Upper lobe of right lung (tissue), 1 donor: ENCODE results near the gene NARF. TPM values are rescaled to one million over a fixed set of nuclear protein-coding genes. Genes with fewer than 3 reads are reported as not detected.

Experiments
- ATAC-seq: fragments of 200-7000 bp; cut with Tn5 transposase; one replicate; pipeline ENCODE4 v1.9.1; 2020; ENCODE audit warnings: mild to moderate bottlenecking, moderate library complexity
- DNase-seq: peaks from one replicate; pipeline ENCODE4 v3.0.0-alpha.2; 2020
- H3K27ac ChIP-seq: fragments of 200-600 bp; one replicate; pipeline ENCODE4 v1.8.0; 2022
- H3K27me3 ChIP-seq: fragments of 200-600 bp; one replicate; pipeline ENCODE4 v1.8.0; 2022; ENCODE audit warnings: mild to moderate bottlenecking
- H3K36me3 ChIP-seq: fragments of 200-600 bp; one replicate; pipeline ENCODE4 v1.8.0; 2022
- H3K4me1 ChIP-seq: fragments of 200-600 bp; one replicate; pipeline ENCODE4 v1.8.0; 2022
- H3K4me3 ChIP-seq: fragments of 200-600 bp; one replicate; pipeline ENCODE4 v1.8.0; 2022; ENCODE audit warnings: mild to moderate bottlenecking
- H3K9me3 ChIP-seq: fragments of 200-600 bp; one replicate; pipeline ENCODE4 v1.8.0; 2022
- intact Hi-C: fragments of 100-400 bp; cut with DNase I; formaldehyde crosslinking; loops from one replicate; pipeline ENCODE4 v1.11.0; 2022
- total RNA-seq: library from RNA; stranded (reverse); fragmentation: NEBNext Ultra II Directional; extraction: Animal tissue kit (Norgen Biotek cat#: 25700); gene quantifications from one replicate; pipeline ENCODE4 v1.2.1, GENCODE V29; 2021
- TF ChIP-seq, protein P1 (sequence below): fragments of 200-600 bp; IDR thresholded peaks from one replicate; pipeline ENCODE4 v1.8.0; 2022; ENCODE audit warnings: antibody characterized with exemption
- donor health status: DM: no; HTN: yes; CAD: no; lungs with severe emphysema.

NARF gene
- total RNA-seq, 1 donor from 2014 or later, result 54.1 TPM

DNA sequence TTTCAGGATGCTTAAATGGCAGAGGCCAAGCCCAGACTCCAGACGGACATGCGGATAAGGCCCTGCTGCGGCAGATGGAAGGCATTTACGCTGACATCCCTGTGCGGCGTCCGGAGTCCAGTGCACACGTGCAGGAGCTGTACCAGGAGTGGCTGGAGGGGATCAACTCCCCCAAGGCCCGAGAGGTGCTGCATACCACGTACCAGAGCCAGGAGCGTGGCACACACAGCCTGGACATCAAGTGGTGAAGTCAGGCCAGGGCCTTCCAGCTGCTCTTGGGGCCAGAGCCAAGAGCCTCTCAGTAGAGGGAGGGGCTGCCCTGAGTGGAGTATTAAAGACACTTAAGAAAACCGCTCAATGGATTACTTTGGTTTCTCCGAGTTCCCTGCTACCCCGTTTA, 29.4 kb downstream of the NARF start:
- Histone ChIP-seq H3K27ac (no peak overlapping the region), H3K27me3 (no peaks in the 10 kb centered on the region), H3K9me3 (no peaks in the 10 kb centered on the region), H3K4me1 (peaks cover 3% of the 10 kb centered on the region), H3K4me3 (no peak overlapping the region), H3K36me3 (peaks cover 55% of the 10 kb centered on the region)
- intact Hi-C loops, result no loop called here
- ATAC-seq, result peak; percentile 84
- TF ChIP-seq, protein P1, sequence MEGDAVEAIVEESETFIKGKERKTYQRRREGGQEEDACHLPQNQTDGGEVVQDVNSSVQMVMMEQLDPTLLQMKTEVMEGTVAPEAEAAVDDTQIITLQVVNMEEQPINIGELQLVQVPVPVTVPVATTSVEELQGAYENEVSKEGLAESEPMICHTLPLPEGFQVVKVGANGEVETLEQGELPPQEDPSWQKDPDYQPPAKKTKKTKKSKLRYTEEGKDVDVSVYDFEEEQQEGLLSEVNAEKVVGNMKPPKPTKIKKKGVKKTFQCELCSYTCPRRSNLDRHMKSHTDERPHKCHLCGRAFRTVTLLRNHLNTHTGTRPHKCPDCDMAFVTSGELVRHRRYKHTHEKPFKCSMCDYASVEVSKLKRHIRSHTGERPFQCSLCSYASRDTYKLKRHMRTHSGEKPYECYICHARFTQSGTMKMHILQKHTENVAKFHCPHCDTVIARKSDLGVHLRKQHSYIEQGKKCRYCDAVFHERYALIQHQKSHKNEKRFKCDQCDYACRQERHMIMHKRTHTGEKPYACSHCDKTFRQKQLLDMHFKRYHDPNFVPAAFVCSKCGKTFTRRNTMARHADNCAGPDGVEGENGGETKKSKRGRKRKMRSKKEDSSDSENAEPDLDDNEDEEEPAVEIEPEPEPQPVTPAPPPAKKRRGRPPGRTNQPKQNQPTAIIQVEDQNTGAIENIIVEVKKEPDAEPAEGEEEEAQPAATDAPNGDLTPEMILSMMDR, result no peak
- peak; percentile 83 for DNase-seq

DNA sequence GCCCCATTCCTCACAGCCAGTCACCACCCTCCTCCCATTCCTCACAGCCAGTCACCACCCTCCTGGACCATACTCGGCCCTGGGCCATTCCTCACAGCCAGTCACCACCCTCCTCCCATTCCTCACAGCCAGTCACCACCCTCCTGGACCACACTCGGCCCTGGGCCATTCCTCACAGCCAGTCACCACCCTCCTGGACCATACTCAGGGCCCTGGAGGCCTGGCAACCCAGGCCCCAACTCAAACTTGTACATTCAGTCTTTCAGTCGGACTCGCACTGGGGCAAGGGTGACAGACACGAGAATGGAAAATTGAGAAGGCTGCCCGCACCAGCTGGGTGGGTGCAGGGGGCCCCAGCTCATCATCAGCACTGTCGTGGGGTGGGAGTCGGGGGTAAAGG, 30.6 kb downstream of the NARF start:
- DNase-seq, result no peak
- Histone ChIP-seq H3K27ac (no peak overlapping the region), H3K27me3 (no peaks in the 10 kb centered on the region), H3K9me3 (no peaks in the 10 kb centered on the region), H3K36me3 (peaks cover 44% of the 10 kb centered on the region), H3K4me1 (peaks cover 3% of the 10 kb centered on the region), H3K4me3 (no peak overlapping the region)
- ATAC-seq, result peak; percentile 11
- TF ChIP-seq, protein P1, result no peak
- intact Hi-C loops, result no loop called here

DNA sequence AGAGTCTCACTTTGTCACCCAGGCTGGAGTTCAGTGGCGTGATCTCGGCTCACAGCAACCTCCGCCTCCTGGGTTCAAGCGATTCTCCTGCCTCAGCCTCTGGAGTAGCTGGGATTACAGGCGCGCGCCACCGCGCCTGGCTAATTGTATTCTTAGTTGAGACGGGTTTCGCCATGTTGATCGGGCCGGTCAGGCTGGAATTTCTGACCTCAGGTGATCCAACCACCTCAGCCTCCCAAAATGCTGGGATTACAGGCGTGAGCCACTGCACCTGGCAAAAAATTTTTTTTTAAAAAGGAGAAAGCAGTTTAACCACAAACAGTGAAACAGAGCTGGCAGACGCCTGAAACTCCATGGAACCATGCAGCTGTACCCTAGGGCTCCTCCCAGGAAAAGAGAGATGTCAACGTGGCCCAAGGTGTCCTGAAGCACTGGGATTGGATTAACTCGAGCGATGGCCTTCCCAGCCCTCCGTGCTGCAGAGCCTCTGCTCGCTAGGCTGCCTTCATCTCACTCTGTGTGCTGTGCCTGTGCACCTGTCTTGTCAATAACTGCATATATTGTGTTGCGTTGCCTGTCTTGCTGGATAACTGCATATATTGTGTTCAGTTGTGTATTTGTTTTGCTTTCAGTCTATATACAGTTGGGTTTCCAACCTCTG, 31.4 kb downstream of the NARF start:
- Histone ChIP-seq H3K4me3 (no peak overlapping the region), H3K27ac (no peak overlapping the region), H3K4me1 (peaks cover 3% of the 10 kb centered on the region), H3K9me3 (no peaks in the 10 kb centered on the region), H3K36me3 (peaks cover 35% of the 10 kb centered on the region), H3K27me3 (no peaks in the 10 kb centered on the region)
- TF ChIP-seq, protein P1, result no peak
- intact Hi-C loops, result no loop called here
- ATAC-seq (no peak), DNase-seq (no peak)

DNA sequence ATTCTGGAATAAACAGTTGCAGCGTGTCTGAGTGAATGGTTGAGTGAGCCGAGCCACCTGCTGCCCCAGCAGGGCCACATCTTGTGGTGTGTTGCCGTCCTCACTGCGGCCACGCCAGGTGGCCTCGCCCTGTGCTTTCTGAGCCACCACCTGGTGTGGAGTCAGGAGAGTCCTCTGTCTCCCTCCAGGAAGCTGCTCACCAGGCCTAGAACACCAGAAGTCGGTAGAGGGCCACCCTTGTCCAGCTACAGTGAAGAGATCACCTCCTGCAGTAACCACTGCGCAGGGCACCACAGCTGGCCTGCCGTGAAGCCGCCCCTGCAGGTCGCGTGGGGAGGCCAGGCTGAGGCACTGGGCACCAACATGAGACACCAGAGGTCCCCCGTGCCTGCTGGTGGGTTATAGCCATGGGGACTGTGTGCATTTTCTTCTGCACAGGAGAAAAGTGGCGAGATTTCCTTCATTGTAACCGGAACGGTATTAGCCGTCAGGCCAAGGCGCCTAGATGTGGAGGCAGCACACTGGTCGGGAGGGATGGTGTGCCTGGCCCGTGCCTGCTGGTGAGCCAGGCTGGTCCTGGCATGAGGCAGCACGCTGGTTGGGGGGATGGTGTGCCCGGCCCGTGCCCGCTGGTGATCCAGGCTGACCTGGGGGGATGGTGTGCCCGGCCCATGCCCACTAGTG, 32.1 kb downstream of the NARF start:
- Histone ChIP-seq H3K9me3 (no peaks in the 10 kb centered on the region), H3K27ac (no peak overlapping the region), H3K4me1 (peaks cover 3% of the 10 kb centered on the region), H3K4me3 (no peak overlapping the region), H3K36me3 (peaks cover 28% of the 10 kb centered on the region), H3K27me3 (no peaks in the 10 kb centered on the region)
- DNase-seq (no peak), ATAC-seq (no peak)
- intact Hi-C loops, result no loop called here
- TF ChIP-seq, protein P1, result no peak

DNA sequence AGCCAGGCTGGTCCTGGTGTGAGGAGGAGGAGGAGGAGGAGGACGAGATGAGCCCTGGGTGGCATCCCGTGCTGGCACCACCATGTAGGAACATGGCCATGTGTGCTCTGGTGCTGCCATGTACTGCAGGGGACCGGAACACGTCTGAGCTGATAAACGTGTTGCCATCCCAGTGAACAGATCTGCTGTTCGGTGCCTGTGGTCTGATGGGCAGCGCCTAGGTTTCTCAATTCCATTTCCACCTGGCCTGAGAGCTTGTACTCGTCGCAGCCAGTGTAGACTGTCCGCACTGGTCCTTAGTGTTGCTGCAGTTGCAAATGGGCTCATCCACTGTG, 32.6 kb downstream of the NARF start:
- H3K27ac ChIP-seq, result no peak overlapping the region
- TF ChIP-seq, protein P1, result no peak
- H3K27me3 ChIP-seq, result no peaks in the 10 kb centered on the region
- peaks cover 23% of the 10 kb centered on the region for H3K36me3 ChIP-seq
- H3K4me1 ChIP-seq, result peaks cover 3% of the 10 kb centered on the region
- intact Hi-C loops, result no loop called here
- ATAC-seq, result no peak
- no peak overlapping the region for H3K4me3 ChIP-seq
- no peaks in the 10 kb centered on the region for H3K9me3 ChIP-seq
- no peak for DNase-seq
